Gastroesophageal sphincter (tissue), 4 donors: ENCODE data around the gene ISM1. TPM values are rescaled to one million over a fixed set of nuclear protein-coding genes. Genes with fewer than 3 reads are reported as not detected.
A peak's percentile ranks its signal among the peaks of the same experiment; 100 is the strongest.

ENCODE experiments used
- ATAC-seq: fragments of 150-250 bp; one replicate; pipeline ENCODE4 v1.9.1; 2016; ENCODE audit warnings: mild to moderate bottlenecking, moderate library complexity
- H3K27ac ChIP-seq, 4 donors: fragments of 200-600 bp; sonication (generic) in 3 of 4; 1 replicate in 3 of 4; 2 replicates in 1 of 4; pipeline ENCODE4 v1.5.1; 2016 to 2019
- H3K27me3 ChIP-seq: fragments of 200-600 bp; sonication (generic); one replicate; pipeline ENCODE4 v1.5.1; 2019
- H3K36me3 ChIP-seq, 2 donors: fragments of 200-600 bp; sonication (generic); one replicate each; pipeline ENCODE4 v1.5.1; 2019; ENCODE audit warnings: control low read depth in 1 of 2
- H3K4me1 ChIP-seq, 3 donors: fragments of 200-600 bp; sonication (generic); 1 replicate in 2 of 3; 2 replicates in 1 of 3; pipeline ENCODE4 v1.5.1; 2016 to 2019; ENCODE audit warnings: control low read depth in 2 of 3
- H3K4me3 ChIP-seq, 2 donors: fragments of 200-600 bp; sonication (generic); one replicate each; pipeline ENCODE4 v1.5.1; 2019; ENCODE audit warnings: mild to moderate bottlenecking in 1 of 2, moderate library complexity in 1 of 2
- H3K9me3 ChIP-seq, 3 donors: fragments of 200-600 bp; sonication (generic); one replicate each; pipeline ENCODE4 v1.5.1; 2017 to 2019; ENCODE audit warnings: control low read depth in 2 of 3
- CTCF ChIP-seq, 4 experiments: fragments of 200-600 bp in 2 of 4; fragments of 450-650 bp in 2 of 4; sonication (generic) in 1 of 4; IDR thresholded peaks; one replicate each; pipeline ENCODE4 v1.5.1; 2017 to 2019; ENCODE audit warnings: antibody characterized with exemption in 4 of 4, mild to moderate bottlenecking in 2 of 4, moderate library complexity in 2 of 4
- EP300 ChIP-seq: sonication (generic); formaldehyde crosslinking; IDR thresholded peaks from one replicate; pipeline ENCODE4 v1.6.1; 2017; ENCODE audit warnings: antibody characterized with exemption, mild to moderate bottlenecking
- POLR2A ChIP-seq, 2 donors: fragments of 450-650 bp; IDR thresholded peaks; one replicate each; pipeline ENCODE4 v1.6.1; 2017; ENCODE audit warnings: antibody characterized with exemption in 2 of 2, mild to moderate bottlenecking in 2 of 2, moderate library complexity in 1 of 2
- POLR2AphosphoS5 ChIP-seq: sonication (generic); formaldehyde crosslinking; IDR thresholded peaks from one replicate; pipeline ENCODE4 v1.6.1; 2017; ENCODE audit warnings: antibody characterized with exemption
- WGBS, 2 donors: methylation state at CpG; one replicate each; pipeline ENCODE4 v1.1.5; 2018; ENCODE audit warnings: low coverage in 1 of 2; 5-methylcytosine and 5-hydroxymethylcytosine counted together
- total RNA-seq, 4 donors: library from RNA; depleted of rRNA; stranded (reverse); fragments of >200 nt; gene quantifications; one replicate each; pipeline ENCODE4 v1.1.0, GENCODE V29; 2016

Gene ISM1
- total RNA-seq, 4 donors from 2014 or later: 3.6 to 8.1 (median 6.4) TPM

- no peak for TF ChIP-seq CTCF (IDR thresholded peaks at IDR 0.05)
- H3K9me3 ChIP-seq: no peaks in the 10 kb centered on the region
- WGBS, 2 donors: 86 to 91% methylated on average over 5 to 7 of the region's 9 CpGs
- no peak overlapping the region for H3K27ac ChIP-seq
- peaks cover 0 to 27% (median 0%) of the 10 kb centered on the region in 3 donors for H3K4me1 ChIP-seq
- H3K27me3 ChIP-seq: no peaks in the 10 kb centered on the region
- no peaks in the 10 kb centered on the region for H3K36me3 ChIP-seq
- H3K4me3 ChIP-seq: no peak overlapping the region
- no peak for ATAC-seq
Observed at GRCh38 chr20:13344671-13345070, 123.6 kb downstream of the ISM1 start.

- H3K27ac ChIP-seq: peak overlapping the region in 3 of 4 donors; percentile 67 to 88 (median 75)
- H3K27me3 ChIP-seq: no peaks in the 10 kb centered on the region
- TF ChIP-seq CTCF (IDR thresholded peaks at IDR 0.05): no peak
- no peak for TF ChIP-seq POLR2A (IDR thresholded peaks at IDR 0.05)
- TF ChIP-seq POLR2AphosphoS5: no peak
- no peak for TF ChIP-seq EP300
- H3K36me3 ChIP-seq: no peaks in the 10 kb centered on the region
- peak overlapping the region in 1 of 2 donors; percentile 27 for H3K4me3 ChIP-seq
- 27% methylated on average over 3 to 8 of the region's 9 CpGs for WGBS, 2 donors
- no peaks in the 10 kb centered on the region for H3K9me3 ChIP-seq
- ATAC-seq: peak; percentile 28
- peaks cover 0 to 28% (median 0%) of the 10 kb centered on the region in 3 donors for H3K4me1 ChIP-seq
Observed at GRCh38 chr20:13348311-13349234, 127.5 kb downstream of the ISM1 start.

- TF ChIP-seq EP300 (no peak), CTCF (IDR thresholded peaks at IDR 0.05) (no peak), POLR2AphosphoS5 (no peak), POLR2A (IDR thresholded peaks at IDR 0.05) (no peak)
- Histone ChIP-seq H3K27me3 (no peaks in the 10 kb centered on the region), H3K4me1 (peaks cover 0 to 28% (median 0%) of the 10 kb centered on the region in 3 donors), H3K36me3 (no peaks in the 10 kb centered on the region), H3K27ac (peak overlapping the region in 3 of 4 donors; percentile 67 to 88 (median 75)), H3K9me3 (no peaks in the 10 kb centered on the region), H3K4me3 (peak overlapping the region in 1 of 2 donors; percentile 27)
- 52 to 70% methylated on average over 3 to 4 of the region's 4 CpGs for WGBS, 2 donors
- no peak for ATAC-seq
Observed at GRCh38 chr20:13349235-13349604, 128.1 kb downstream of the ISM1 start.

Other genes starting within 250 kb of the ISM1 start
- gene SPTLC3, start 212.3 kb upstream of the ISM1 start, total RNA-seq: 10 to 100 TPM in 1 of 4 donors, 1 to 10 TPM in 3; 2.0 to 14.6 (median 5.3) TPM